HAP-1 (cell line): ENCODE results near the gene MACF1.

Source experiments
- DNase-seq, 2 experiments: peaks; one replicate each; pipeline ENCODE4 v3.0.0-alpha.2; 2016 to 2020; ENCODE audit warnings: low spot score in 2 of 2
- H3K27me3 ChIP-seq: fragments of 250-450 bp; sonication (Bioruptor Pico); 2 replicates; pipeline ENCODE4 v1.5.1; 2020; ENCODE audit warnings: low read depth, mild to moderate bottlenecking, moderate library complexity
- H3K36me3 ChIP-seq: fragments of 250-450 bp; sonication (Bioruptor Pico); replicated peaks from 2 replicates; pipeline ENCODE4 v1.5.1; 2020; ENCODE audit warnings: mild to moderate bottlenecking
- H3K4me1 ChIP-seq: fragments of 250-450 bp; sonication (Bioruptor Pico); 2 replicates; pipeline ENCODE4 v1.5.1; 2020; ENCODE audit warnings: mild to moderate bottlenecking
- H3K4me3 ChIP-seq: fragments of 250-450 bp; sonication (Bioruptor Pico); 2 replicates; pipeline ENCODE4 v1.5.1; 2020; ENCODE audit warnings: mild to moderate bottlenecking, moderate library complexity
- H3K9me3 ChIP-seq: fragments of 250-450 bp; sonication (Bioruptor Pico); 2 replicates; pipeline ENCODE4 v1.5.1; 2020; ENCODE audit warnings: mild to moderate bottlenecking, moderate library complexity
- in situ Hi-C: fragments of 300-500 bp; cut with MboI; formaldehyde crosslinking; loops from 3 replicates; pipeline ENCODE4 v1.14.3; 2020; ENCODE audit warnings: low sequenced_read_pairs, inconsistent platforms, mixed read lengths

Gene MACF1

GRCh38 chr1:39269791-39270342, 65.4 kb downstream of the MACF1 start:
- Histone ChIP-seq H3K4me1 (no peaks in the 10 kb centered on the region), H3K9me3 (no peaks in the 10 kb centered on the region), H3K27me3 (0 out of 2 replicates have a peak, but pooled peaks cover 4% of the 10 kb centered on the region), H3K36me3 (no peaks in the 10 kb centered on the region), H3K4me3 (no peak overlapping the region)
- DNase-seq, result no peak
- in situ Hi-C loops, result loop anchor here (25.0 kb wide), 1 partner anchor 267 kb away; no protein-coding TSS in a partner anchor

GRCh38 chr1:39270368-39270767, 65.9 kb downstream of the MACF1 start:
- in situ Hi-C loops, result loop anchor here (25.0 kb wide), 1 partner anchor 267 kb away; no protein-coding TSS in a partner anchor
- Histone ChIP-seq H3K36me3 (no peaks in the 10 kb centered on the region), H3K4me3 (no peak overlapping the region), H3K9me3 (no peaks in the 10 kb centered on the region), H3K4me1 (no peaks in the 10 kb centered on the region), H3K27me3 (0 out of 2 replicates have a peak, but pooled peaks cover 4% of the 10 kb centered on the region)
- DNase-seq, result no peak

DNA sequence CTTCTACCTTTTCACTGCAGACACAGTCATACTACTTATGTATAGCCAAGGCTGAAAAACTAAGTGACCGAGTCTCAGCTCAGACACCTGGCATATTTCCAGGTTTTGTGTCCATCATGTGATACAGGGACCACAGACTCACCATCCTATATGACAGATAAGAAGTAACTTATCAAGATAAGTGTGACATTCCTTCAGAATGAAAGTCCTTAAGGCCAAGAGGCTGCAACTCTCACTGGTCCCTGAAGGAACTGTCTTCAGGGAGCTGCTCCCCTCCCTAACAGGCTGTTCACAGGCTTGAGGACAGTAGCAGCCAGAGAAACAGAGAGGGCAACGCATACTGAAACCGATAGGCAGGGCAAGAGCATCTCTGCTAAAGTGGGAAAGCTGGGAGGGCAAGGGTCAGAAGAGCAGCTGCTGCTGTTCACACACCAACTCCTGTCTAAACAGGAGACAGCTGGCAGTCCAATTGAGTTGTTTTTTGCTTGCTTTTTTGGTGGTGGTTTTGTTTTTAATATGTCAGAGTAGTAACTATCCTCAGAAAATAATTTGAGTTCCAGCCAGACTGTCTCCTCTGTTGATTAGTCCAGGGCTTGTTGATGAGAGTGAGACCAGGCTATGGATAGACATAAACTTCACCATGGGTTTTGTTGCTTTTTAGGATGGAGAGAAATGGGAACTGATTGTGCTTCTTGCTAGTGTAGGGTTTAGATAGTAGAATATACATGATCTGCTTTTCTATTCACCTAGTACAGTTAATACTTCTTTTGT, 67.7 kb downstream of the MACF1 start:
- H3K9me3 ChIP-seq, result no peaks in the 10 kb centered on the region
- in situ Hi-C loops, result loop anchor here (25.0 kb wide), 1 partner anchor 265 kb away; no protein-coding TSS in a partner anchor
- no peak for DNase-seq

DNA sequence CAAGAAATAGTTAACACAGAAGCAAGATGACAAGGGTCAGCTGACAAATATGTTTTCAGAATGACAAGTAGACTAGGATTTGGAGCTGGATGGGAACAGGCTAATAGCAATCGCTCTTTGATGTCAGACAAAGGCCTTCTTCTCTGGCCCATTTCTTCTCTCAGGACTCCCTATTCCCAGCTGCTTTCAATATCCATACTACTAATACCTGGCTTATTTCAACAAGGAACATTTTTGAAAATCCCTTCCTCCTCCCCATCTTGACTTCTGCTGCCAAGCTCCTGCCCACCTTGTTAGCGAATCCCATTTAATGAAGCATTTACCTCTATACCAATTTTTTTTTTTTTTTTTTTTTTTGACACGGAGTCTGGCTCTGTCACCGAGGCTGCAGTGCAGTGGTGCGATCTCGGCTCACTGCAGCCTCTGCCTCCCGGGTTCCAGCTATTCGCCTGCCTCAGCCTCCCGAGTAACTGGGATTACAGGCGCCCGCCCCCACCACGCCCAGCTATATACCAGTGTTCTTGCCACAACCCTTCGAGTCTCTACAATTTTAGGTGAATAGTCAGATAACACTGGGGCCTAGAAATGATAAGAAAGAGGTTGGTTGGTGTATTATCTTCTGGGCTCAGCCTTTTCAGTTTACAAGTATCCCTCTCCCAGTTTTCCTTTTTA, 68.4 kb downstream of the MACF1 start:
- in situ Hi-C loops, result loop anchor here (25.0 kb wide), 1 partner anchor 264 kb away; no protein-coding TSS in a partner anchor
- Histone ChIP-seq H3K4me1 (no peaks in the 10 kb centered on the region), H3K4me3 (no peak overlapping the region), H3K36me3 (no peaks in the 10 kb centered on the region), H3K9me3 (no peaks in the 10 kb centered on the region), H3K27me3 (no peaks in the 10 kb centered on the region)
- no peak for DNase-seq

More for the DNA sequence above, 67.7 kb downstream of the MACF1 start:
- Histone ChIP-seq H3K36me3 (no peaks in the 10 kb centered on the region), H3K27me3 (0 out of 2 replicates have a peak, but pooled peaks cover 4% of the 10 kb centered on the region), H3K4me3 (no peak overlapping the region), H3K4me1 (no peaks in the 10 kb centered on the region)

GRCh38 chr1:39275836-39276507, 71.5 kb downstream of the MACF1 start:
- H3K27me3 ChIP-seq, result no peaks in the 10 kb centered on the region
- no peaks in the 10 kb centered on the region for H3K9me3 ChIP-seq
- peaks cover 3% of the 10 kb centered on the region; the same call in 1 of the 2 replicates for H3K4me1 ChIP-seq
- no peak for DNase-seq
- no peak overlapping the region for H3K4me3 ChIP-seq
- in situ Hi-C loops, result no loop called here
- no peaks in the 10 kb centered on the region for H3K36me3 ChIP-seq

DNA sequence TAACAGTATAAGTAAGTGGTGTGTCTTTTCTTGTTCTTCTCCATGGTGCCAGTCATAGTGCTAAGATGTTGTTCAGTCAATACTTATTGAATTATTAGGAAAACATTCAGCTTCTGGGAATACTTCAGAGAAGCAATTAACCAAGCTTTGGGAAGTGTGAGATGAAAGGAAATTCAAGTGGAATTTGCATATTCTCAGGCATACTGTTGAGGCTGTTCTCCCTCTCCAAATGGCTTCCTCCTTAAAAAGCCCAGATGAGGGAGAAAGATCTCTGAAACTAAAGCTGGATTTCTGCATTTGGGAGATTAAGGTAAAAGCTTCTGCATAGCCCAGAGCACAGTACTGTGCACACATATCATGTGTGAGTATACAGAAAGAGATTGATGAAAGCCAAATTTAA, 73.4 kb downstream of the MACF1 start:
- H3K4me3 ChIP-seq, result no peak overlapping the region
- H3K36me3 ChIP-seq, result no peaks in the 10 kb centered on the region
- in situ Hi-C loops, result no loop called here
- no peaks in the 10 kb centered on the region for H3K9me3 ChIP-seq
- DNase-seq, result no peak
- H3K27me3 ChIP-seq, result no peaks in the 10 kb centered on the region
- peaks cover 3% of the 10 kb centered on the region; the same call in 1 of the 2 replicates for H3K4me1 ChIP-seq

GRCh38 chr1:39282537-39283216, 78.2 kb downstream of the MACF1 start:
- Histone ChIP-seq H3K9me3 (no peaks in the 10 kb centered on the region), H3K4me3 (no peak overlapping the region), H3K36me3 (0 out of 2 replicates have a peak, but pooled peaks cover 3% of the 10 kb centered on the region), H3K4me1 (peaks cover 3% of the 10 kb centered on the region; the same call in 1 of the 2 replicates), H3K27me3 (no peaks in the 10 kb centered on the region)
- DNase-seq, result no peak
- in situ Hi-C loops, result no loop called here

GRCh38 chr1:39283858-39284257, 79.4 kb downstream of the MACF1 start:
- H3K36me3 ChIP-seq, result 0 out of 2 replicates have a peak, but pooled peaks cover 3% of the 10 kb centered on the region
- DNase-seq, result no peak
- peaks cover 3% of the 10 kb centered on the region; the same call in 1 of the 2 replicates for H3K4me1 ChIP-seq
- in situ Hi-C loops, result no loop called here
- H3K4me3 ChIP-seq, result no peak overlapping the region
- H3K27me3 ChIP-seq, result no peaks in the 10 kb centered on the region
- no peaks in the 10 kb centered on the region for H3K9me3 ChIP-seq

- no peak for DNase-seq
- Histone ChIP-seq H3K4me3 (no peak overlapping the region), H3K4me1 (no peaks in the 10 kb centered on the region), H3K36me3 (0 out of 2 replicates have a peak, but pooled peaks cover 3% of the 10 kb centered on the region), H3K9me3 (no peaks in the 10 kb centered on the region), H3K27me3 (no peaks in the 10 kb centered on the region; the same call in 1 of the 2 replicates)
- in situ Hi-C loops, result no loop called here
These were observed 83.0 kb downstream of the MACF1 start for GRCh38 chr1:39287541-39287940.

GRCh38 chr1:39288735-39289465, 84.4 kb downstream of the MACF1 start:
- H3K9me3 ChIP-seq, result no peaks in the 10 kb centered on the region
- H3K27me3 ChIP-seq, result no peaks in the 10 kb centered on the region; the same call in 1 of the 2 replicates
- H3K4me3 ChIP-seq, result no peak overlapping the region
- DNase-seq, result no peak
- in situ Hi-C loops, result no loop called here
- peaks cover 10% of the 10 kb centered on the region for H3K4me1 ChIP-seq
- H3K36me3 ChIP-seq, result 0 out of 2 replicates have a peak, but pooled peaks cover 3% of the 10 kb centered on the region

- Histone ChIP-seq H3K4me1 (peaks cover 12% of the 10 kb centered on the region), H3K9me3 (no peaks in the 10 kb centered on the region), H3K4me3 (no peak overlapping the region), H3K36me3 (0 out of 2 replicates have a peak, but pooled peaks cover under 1% of the 10 kb centered on the region), H3K27me3 (no peaks in the 10 kb centered on the region; the same call in 1 of the 2 replicates)
- DNase-seq, result no peak
- in situ Hi-C loops, result no loop called here
These were observed 87.9 kb downstream of the MACF1 start for GRCh38 chr1:39292401-39292800.

GRCh38 chr1:39293375-39294070, 89.0 kb downstream of the MACF1 start:
- peak; percentile 17 to 64 for DNase-seq
- H3K4me1 ChIP-seq, result peaks cover 12% of the 10 kb centered on the region
- H3K36me3 ChIP-seq, result no peaks in the 10 kb centered on the region
- no peak overlapping the region for H3K4me3 ChIP-seq
- in situ Hi-C loops, result no loop called here
- no peaks in the 10 kb centered on the region; the same call in 1 of the 2 replicates for H3K27me3 ChIP-seq
- H3K9me3 ChIP-seq, result no peaks in the 10 kb centered on the region
